Stimulated activated CD4-positive, alpha-beta T cell treated with anti-CD3 and anti-CD28 coated beads, Interleukin-1b, Interleukin-23, amount 100 ng/mL, for 1 hour (primary cell): ENCODE measurements around the gene CYBA.
"Not testable (repeated sequence)": the region's sequence is repeated elsewhere in the genome, so short reads cannot be mapped to it uniquely, and the experiment has no call there.

Source experiments
- DNase-seq, 2 donors: peaks; one replicate each; pipeline ENCODE4 v3.0.0-alpha.2; 2020; ENCODE audit warnings: low read depth in 2 of 2

CYBA gene

GRCh38 chr16:88614818-88615580 lies 35.9 kb downstream of the CYBA start:
- no peak for DNase-seq

GRCh38 chr16:88613911-88614817 lies 36.7 kb downstream of the CYBA start:
- no peak for DNase-seq

GRCh38 chr16:88613293-88613692 lies 37.6 kb downstream of the CYBA start:
- no peak for DNase-seq

- DNase-seq: no peak
Observed at GRCh38 chr16:88610909-88611812, 39.7 kb downstream of the CYBA start.

GRCh38 chr16:88610080-88610479 lies 40.8 kb downstream of the CYBA start:
- DNase-seq: no peak

- not testable (repeated sequence) for DNase-seq
Observed at GRCh38 chr16:88609426-88609825, 41.4 kb downstream of the CYBA start.

GRCh38 chr16:88608076-88608475 lies 42.8 kb downstream of the CYBA start:
- DNase-seq: no peak

- DNase-seq: no peak
Observed at GRCh38 chr16:88606148-88606757, 44.6 kb downstream of the CYBA start.

GRCh38 chr16:88605186-88606147 lies 45.4 kb downstream of the CYBA start:
- DNase-seq: no peak

- DNase-seq: no peak
Observed at GRCh38 chr16:88602091-88602490, 48.8 kb downstream of the CYBA start.

- no peak for DNase-seq
Observed at GRCh38 chr16:88601313-88602036, 49.4 kb downstream of the CYBA start.

- no peak for DNase-seq
Observed at GRCh38 chr16:88600539-88600896, 50.3 kb downstream of the CYBA start.

- DNase-seq: no peak
Observed at GRCh38 chr16:88599825-88600538, 50.9 kb downstream of the CYBA start.

GRCh38 chr16:88599092-88599733 lies 51.6 kb downstream of the CYBA start:
- no peak for DNase-seq

GRCh38 chr16:88597856-88598491 lies 52.9 kb downstream of the CYBA start:
- DNase-seq: no peak

- DNase-seq: no peak
Observed at GRCh38 chr16:88596483-88596882, 54.4 kb downstream of the CYBA start.

- no peak for DNase-seq
Observed at GRCh38 chr16:88595921-88596320, 54.9 kb downstream of the CYBA start.

- DNase-seq: no peak
Observed at GRCh38 chr16:88595101-88595500, 55.8 kb downstream of the CYBA start.
